ENCODE data around the gene TSACC. TPM values are rescaled to one million over a fixed set of nuclear protein-coding genes. Genes with fewer than 3 reads are reported as not detected.

Gene TSACC
- total and polyA plus RNA-seq, 2 of the 8 experiments (the other 6 are each of a cell fraction or from before 2014, with no cell fraction given) = 1.0 to 5.0 TPM

- Histone ChIP-seq H3K79me2 (ENCODE audit: control insufficient read depth in 1 of 2, insufficient read depth in 2 of 2, low read length in 2 of 2) (no peaks in the 10 kb centered on the region), H2BK15ac (ENCODE audit: low read length) (no peak overlapping the region; the same call in 1 of the 2 replicates), H3K14ac (ENCODE audit: insufficient read length) (no peak overlapping the region), H3K4me2 (ENCODE audit: insufficient read depth in 1 of 2, low read depth in 2 of 2, low read length in 2 of 2) (peak overlapping the region; percentile 78 to 87), H2AK5ac (ENCODE audit: low read depth, low read length) (no peak overlapping the region), H2AFZ (ENCODE audit: low read length) (peak overlapping the region; percentile 94; the same call in 1 of the 2 replicates), H3K23ac (ENCODE audit: insufficient read length) (no peak overlapping the region), H2BK5ac (ENCODE audit: low read depth, low read length) (peak overlapping the region; percentile 40; the same call in 1 of the 2 replicates), H3K79me1 (ENCODE audit: low read depth, low read length) (0 out of 2 replicates have a peak, but pooled peaks cover 3% of the 10 kb centered on the region), H3K23me2 (ENCODE audit: low read depth, low read length) (peaks cover 7% of the 10 kb centered on the region; the same call in 1 of the 2 replicates), H3K56ac (replicated peaks; ENCODE audit: insufficient read length, low read depth, low read length) (no peak overlapping the region), H4K8ac (ENCODE audit: extremely low read depth, insufficient read depth, low read length) (peak overlapping the region; percentile 87), H4K5ac (ENCODE audit: insufficient read length, low read depth, low read length) (peak overlapping the region; percentile 39), H4K20me1 (replicated peaks in 1 of 2; ENCODE audit: control insufficient read depth in 1 of 2, insufficient read depth in 2 of 2, low read length in 2 of 2) (peaks cover 0 to 3% of the 10 kb centered on the region in 2 experiments), H3K27ac (ENCODE audit: low read depth, low read length) (no peak overlapping the region), H4K91ac (replicated peaks; ENCODE audit: insufficient read length, low read length) (no peak overlapping the region), H3K4me3 (ENCODE audit: extremely low read depth in 1 of 4, insufficient read depth in 2 of 4, low read depth in 3 of 4, low read length in 4 of 4) (peak overlapping the region; percentile 43 to 55 (median 52); a peak in 7 of 8 replicates), H3K27me3 (replicated peaks in 1 of 4; ENCODE audit: control insufficient read depth in 3 of 4, extremely low read depth in 1 of 4, insufficient read depth in 3 of 4, low read length in 3 of 4) (no peaks in the 10 kb centered on the region), H3K4ac (replicated peaks; ENCODE audit: insufficient read length, low read depth, low read length) (no peak overlapping the region), H3K36me3 (ENCODE audit: control insufficient read depth in 2 of 4, insufficient read depth in 4 of 4, low read length in 3 of 4) (peaks cover 0 to 7% (median 0%) of the 10 kb centered on the region in 4 experiments; a peak in 2 of 8 replicates), H3K9ac (replicated peaks in 1 of 4; ENCODE audit: extremely low read depth in 1 of 4, low read depth in 3 of 4, low read length in 3 of 4) (peak overlapping the region in 3 of 4 experiments; percentile 21 to 58 (median 26); a peak in 4 of 7 replicates), H3K18ac (ENCODE audit: extremely low read depth, low read length) (no peak overlapping the region), H2BK120ac (replicated peaks; ENCODE audit: low read depth, low read length) (no peak overlapping the region), H3K9me3 (ENCODE audit: insufficient read depth in 2 of 2, low read depth in 1 of 2, low read length in 1 of 2) (no peaks in the 10 kb centered on the region), H2BK20ac (ENCODE audit: low read length) (no peak overlapping the region), H3K4me1 (replicated peaks in 1 of 4; ENCODE audit: control insufficient read depth in 3 of 4, insufficient read depth in 4 of 4, low read length in 3 of 4) (peaks cover 0 to 12% (median 4%) of the 10 kb centered on the region in 4 experiments; a peak in 3 of 7 replicates), H2BK12ac (ENCODE audit: low read depth, low read length) (no peak overlapping the region)
- CTCF ChIA-PET (ENCODE audit: partially characterized antibody) = interaction anchor here (0.6 to 1.3 kb wide), 5 partner anchors 18 to 203 kb away, joined by 3 to 4 read pairs (median 3); no protein-coding TSS in a partner anchor
- POLR2A ChIA-PET (ENCODE audit: partially characterized antibody) = interaction anchor here (0.7 to 2.9 kb wide), 5 partner anchors 10 to 186 kb away, joined by 3 to 31 read pairs (median 9); partner anchors contain the start of gene SMG5
- FAIRE-seq (peak; percentile 24), DNase-seq (ENCODE audit: low read depth in 1 of 2, low spot score in 2 of 2) (peak; percentile 75 to 95)
- 28% methylated on average over 26 of the region's 37 CpGs; no CpG with 5 or more reads in 1 of the 2 experiments for WGBS, 2 experiments (ENCODE audit: extremely low coverage in 1 of 2, insufficient coverage in 1 of 2, insufficient read length in 1 of 2, insufficient replicate concordance in 2 of 2, low coverage in 1 of 2, low lambda C conversion rate in 2 of 2, missing lambda C conversion rate in 1 of 2)
- no peak for TF ChIP-seq HDAC6 (IDR thresholded peaks at IDR 0.05; ENCODE audit: low read depth, low read length)
- TF ChIP-seq SP1 (IDR thresholded peaks at IDR 0.05; ENCODE audit: low read depth, low read length) = no peak
- TF ChIP-seq POLR2AphosphoS5 (IDR thresholded peaks at IDR 0.05; ENCODE audit: low read depth, low read length) = peak; percentile 29; the same call in 1 of the 2 replicates
- TF ChIP-seq E2F6 (IDR thresholded peaks at IDR 0.05) = 0 out of 2 replicates have a peak, but pooled peaks have one; percentile 23
- no peak for TF ChIP-seq ZNF274 (IDR thresholded peaks at IDR 0.05; ENCODE audit: borderline replicate concordance, extremely low read depth, low read length)
- TF ChIP-seq TAF1 (IDR thresholded peaks at IDR 0.05; ENCODE audit: low read depth, low read length) = peak; percentile 66
- TF ChIP-seq NRF1 (IDR thresholded peaks at IDR 0.05; ENCODE audit: low read depth, low read length) = peak; percentile 67
- TF ChIP-seq USF2 (IDR thresholded peaks at IDR 0.05; ENCODE audit: low read length) = no peak
- TF ChIP-seq FOSL1 (IDR thresholded peaks at IDR 0.05; ENCODE audit: insufficient read depth, low read depth, low read length) = no peak
Observed at GRCh38 chr1:156291226-156292061, 46.9 kb upstream of the TSACC start.

Measured in H1 (cell line).